Measurements from ENCODE around the gene ZNF396.

GRCh38 chr18:35371412-35372195 is 5.5 kb downstream of the ZNF396 start:
- TF ChIP-seq YY1 (IDR thresholded peaks at IDR 0.05; ENCODE audit: low read depth), result no peak
- no peak for TF ChIP-seq REST (IDR thresholded peaks at IDR 0.05; ENCODE audit: low read depth)
- no peak for TF ChIP-seq USF1 (IDR thresholded peaks at IDR 0.05)
- no peak for TF ChIP-seq CEBPB (IDR thresholded peaks at IDR 0.05)
- no peak for TF ChIP-seq EP300 (IDR thresholded peaks at IDR 0.05; ENCODE audit: borderline replicate concordance)
